NOMO-1 treated with DMSO at 0.1 percent for 48 hours (cell line): ENCODE measurements around the gene COX11.
A peak's percentile ranks its signal among the peaks of the same experiment; 100 is the strongest.

Source experiments
- DNase-seq: peaks from one replicate; lab custom pipeline; 2025; ENCODE audit not compliant: unreplicated experiment; lab: John Stamatoyannopoulos, UW

The COX11 gene, protein sequence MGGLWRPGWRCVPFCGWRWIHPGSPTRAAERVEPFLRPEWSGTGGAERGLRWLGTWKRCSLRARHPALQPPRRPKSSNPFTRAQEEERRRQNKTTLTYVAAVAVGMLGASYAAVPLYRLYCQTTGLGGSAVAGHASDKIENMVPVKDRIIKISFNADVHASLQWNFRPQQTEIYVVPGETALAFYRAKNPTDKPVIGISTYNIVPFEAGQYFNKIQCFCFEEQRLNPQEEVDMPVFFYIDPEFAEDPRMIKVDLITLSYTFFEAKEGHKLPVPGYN

GRCh38 chr17:54968262-54968987, at the start of gene COX11, which contains the start of gene STXBP4:
TSS of gene COX11 (minus strand) at chr17:54968654. CDS start at chr17:54968646, 8 bp downstream.
TSS of gene STXBP4 (plus strand) at chr17:54968765. CDS start at chr17:54986220, 17,455 bp downstream.
- DNase-seq, result peak; percentile 91

DNA sequence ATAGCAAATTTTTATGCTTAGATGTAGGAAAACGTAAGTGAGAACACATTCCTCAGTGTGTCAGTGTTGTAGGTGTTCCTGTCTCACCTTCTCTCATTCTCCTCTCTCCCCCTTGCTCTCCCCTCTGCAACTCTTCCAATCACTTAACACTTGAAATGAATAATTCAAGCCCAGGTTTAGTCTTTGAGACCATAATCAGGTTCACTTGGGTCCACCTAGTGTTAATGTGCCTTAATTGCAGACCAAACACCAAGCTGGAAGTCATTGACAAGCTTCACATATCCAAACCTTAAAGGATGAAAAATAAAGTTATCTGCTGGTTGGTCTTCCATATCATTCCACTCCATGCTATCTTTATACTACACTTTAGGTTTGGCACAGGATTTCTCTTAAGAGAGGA, 37.1 kb upstream of the COX11 start:
- DNase-seq, result no peak

DNA sequence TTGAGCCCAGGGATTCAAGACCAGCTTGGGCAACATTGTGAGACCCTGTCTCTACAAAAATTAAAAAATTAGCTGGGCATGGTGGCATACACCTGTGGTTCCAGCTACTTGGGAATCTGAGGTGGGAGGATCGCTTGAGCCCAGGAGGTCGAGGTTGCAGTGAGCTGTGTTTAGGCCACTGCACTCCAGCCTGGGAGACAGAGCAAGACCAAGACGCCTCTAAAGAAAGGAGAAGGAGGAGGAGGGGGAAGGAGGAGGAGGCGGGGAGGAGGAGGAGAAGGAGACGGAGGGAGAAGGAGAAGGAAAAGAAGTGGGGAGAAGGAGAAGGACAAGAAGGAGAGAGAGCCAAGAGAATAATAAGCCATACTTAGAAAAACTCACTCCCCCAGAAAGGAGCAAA, 36.0 kb upstream of the COX11 start:
- no peak for DNase-seq

GRCh38 chr17:55002458-55002857, 34.0 kb upstream of the COX11 start:
- DNase-seq, result no peak

DNA sequence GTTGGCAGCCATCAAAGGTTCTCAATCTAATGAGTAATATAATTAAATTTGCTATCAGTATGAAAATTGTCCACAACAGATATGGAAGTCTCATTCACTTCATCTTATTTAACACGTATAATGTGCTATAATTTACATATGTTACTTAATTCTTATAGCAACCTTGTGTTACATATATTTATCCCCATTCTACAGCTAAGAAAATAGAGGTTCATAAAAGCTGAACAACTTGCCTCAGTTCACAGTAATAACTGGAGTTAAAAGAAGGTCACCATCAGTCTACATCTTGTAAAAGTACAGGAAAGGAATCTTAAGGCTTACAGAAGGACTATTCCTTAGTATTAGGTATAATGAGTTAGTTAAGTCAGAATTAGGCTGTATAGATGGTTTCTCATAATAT, 28.0 kb upstream of the COX11 start:
- DNase-seq, result no peak

- peak; percentile 34 for DNase-seq
Measured at GRCh38 chr17:54992797-54993639, 24.6 kb upstream of the COX11 start.

DNA sequence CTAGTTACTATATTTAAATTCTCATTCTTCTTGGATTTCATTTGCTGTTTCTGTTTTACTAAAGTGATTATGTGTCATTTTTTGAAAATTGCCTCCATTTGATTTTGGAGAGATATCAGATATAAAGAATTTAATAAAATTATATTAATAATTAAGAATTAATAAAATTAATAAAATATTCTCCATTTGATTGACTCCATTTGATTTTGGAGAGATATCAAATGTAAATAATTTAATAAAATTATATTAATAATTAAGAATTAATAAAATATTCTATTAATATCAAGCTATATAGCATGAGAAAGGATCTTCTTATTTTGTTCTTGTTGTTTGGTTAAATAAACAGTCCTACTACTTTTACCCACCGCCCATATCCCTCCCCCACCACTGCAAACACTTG, 23.1 kb upstream of the COX11 start:
- no peak for DNase-seq

- no peak for DNase-seq
Measured at GRCh38 chr17:54990118-54990517, 21.7 kb upstream of the COX11 start.

DNA sequence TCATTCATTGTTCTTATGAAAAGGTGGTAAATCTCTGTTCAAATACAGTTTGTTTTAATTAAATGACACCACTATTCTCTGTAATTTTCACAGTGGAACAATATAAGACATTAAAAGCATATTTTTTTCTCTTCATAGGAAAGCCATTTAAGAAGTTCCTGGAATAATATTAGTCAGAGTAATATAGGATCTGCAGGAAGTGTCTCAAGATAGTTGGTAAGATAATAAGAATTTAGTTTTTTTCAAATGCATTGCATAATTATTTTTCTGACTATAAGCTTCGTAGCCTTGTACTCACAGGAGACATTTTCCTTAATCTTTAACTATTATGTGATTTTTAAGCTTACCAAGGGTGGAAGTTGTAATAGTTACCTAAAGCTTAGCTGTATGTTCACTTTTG, 17.0 kb upstream of the COX11 start:
- DNase-seq, result no peak

GRCh38 chr17:54983260-54983659, 14.8 kb upstream of the COX11 start:
- no peak for DNase-seq

DNA sequence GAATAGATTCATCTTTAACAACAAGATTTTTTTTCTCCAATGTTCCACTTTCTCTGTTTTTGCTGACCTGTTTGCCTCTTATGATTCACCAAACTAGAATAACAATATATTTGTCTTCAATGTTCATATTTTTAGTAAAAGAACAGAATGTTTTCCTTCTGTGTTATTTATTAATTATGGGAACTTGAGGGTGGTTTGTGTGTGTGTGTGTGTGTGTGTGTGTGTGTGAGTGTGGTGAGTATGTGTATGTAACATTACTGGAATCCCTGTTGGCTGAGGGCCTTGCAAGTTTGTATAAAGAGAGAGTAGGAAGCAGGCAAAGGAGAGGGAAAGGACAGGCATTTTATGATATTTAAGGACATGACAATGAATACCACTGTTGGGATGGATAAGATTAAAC, 13.9 kb upstream of the COX11 start:
- DNase-seq, result no peak

DNA sequence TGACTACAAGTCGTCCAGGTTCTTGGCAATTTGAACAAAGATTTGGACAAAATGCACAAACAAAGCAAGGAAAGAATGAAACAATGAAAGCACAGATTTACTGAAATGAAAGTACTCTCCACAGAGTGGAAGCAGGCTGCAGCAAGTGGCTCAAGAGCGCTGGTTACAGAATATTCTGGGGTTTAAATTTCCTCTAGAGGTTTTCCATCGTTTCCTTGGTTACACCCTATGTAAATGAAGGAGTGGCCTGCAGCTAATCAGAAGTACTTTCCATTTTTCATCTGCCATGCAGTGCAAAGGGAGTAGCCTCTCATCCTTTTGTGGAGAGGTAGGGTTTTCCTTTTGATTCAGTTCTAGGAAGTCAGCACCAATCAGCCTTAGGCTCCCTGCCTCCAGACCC, 11.9 kb upstream of the COX11 start:
- DNase-seq, result no peak

DNA sequence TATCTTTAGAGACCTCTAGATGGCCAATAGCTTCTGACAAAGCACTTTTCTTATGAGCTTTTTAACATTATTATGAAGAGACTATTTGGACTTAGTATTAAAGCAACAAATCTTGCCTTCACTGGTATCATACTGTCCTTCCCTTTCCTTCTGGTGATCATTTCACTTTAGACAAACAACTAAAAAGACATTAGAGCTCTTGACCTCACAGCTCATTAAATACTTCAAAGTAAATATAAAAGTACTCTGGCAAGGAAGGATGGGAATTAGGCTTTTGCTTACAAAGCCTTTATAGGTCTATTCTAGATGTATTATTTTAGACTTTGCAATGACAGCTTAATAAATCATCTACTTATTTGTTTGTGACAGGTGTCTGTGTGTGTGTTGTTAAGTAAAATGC, 11.2 kb upstream of the COX11 start:
- no peak for DNase-seq

DNA sequence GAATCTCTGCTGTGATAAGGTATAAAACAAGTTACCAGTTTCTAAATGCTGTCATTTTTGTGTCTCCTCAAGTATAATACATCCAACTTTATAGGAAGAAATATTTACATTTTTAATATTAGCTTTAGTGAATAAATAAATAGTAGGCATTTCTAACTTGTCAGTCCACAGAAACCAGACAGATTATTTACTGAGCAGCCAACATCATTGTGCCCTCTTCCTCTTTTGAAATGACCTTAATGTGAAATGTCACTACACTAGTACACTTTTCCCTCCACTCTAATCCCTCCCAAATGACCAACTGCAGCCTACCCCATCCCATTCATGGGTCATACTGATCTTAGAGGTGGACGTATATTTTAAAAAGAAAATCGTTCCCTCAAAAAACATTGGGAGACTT, 9.3 kb upstream of the COX11 start:
- no peak for DNase-seq

DNA sequence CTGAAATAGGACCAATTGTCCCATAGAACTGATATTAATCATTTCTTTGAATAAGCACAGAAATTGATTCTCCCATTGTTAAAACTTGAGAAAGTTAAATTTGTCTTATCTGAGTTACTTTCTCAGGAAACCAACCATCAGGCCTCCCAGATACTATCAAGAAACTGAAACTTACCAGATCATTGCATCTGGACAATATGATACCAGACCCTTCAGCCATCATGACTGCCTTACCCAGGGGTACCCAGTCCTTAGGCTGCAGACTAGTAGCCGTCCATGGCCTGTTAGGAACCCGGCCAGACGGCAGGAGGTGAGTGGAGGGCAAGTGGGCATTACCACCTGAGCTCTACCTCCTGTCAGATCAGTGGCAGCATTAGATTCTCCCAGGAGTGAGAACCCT, 7.9 kb upstream of the COX11 start:
- DNase-seq, result no peak

- DNase-seq, result no peak
Measured at GRCh38 chr17:54974759-54975158, 6.3 kb upstream of the COX11 start.

DNA sequence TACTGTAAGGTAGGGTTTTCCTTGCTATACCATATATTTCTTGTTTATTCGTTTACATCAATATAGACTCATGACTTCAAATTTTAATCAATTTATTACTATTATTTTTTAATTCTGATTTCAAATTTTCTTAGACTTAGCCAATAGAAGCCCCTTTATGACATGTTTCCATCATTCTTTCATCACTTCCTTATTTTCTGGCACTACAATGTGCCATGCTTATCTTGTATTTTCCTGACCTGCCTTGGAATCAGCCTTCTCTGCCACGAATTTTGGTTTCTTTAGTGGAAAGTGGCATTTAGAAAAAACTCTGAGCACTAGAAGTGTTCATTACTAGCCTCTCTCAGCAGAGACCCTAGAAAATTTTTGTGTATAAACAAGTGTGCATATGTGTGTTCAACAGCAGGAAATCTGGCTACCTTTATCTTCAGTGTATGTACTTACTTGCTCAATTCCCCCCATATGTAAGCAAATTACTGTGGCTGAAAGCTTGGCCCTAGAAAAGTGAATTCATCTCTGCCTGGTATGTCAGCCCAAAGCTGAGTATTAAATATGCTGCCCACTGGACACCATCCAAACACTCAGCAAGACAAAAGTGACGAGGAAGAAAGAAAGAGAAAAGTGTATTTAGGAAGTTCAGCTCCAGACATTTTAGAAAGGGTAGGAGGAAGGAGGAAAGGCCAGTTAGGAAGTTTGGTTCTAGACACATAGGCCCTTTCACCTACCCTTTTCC, 4.1 kb upstream of the COX11 start:
- DNase-seq, result no peak

DNA sequence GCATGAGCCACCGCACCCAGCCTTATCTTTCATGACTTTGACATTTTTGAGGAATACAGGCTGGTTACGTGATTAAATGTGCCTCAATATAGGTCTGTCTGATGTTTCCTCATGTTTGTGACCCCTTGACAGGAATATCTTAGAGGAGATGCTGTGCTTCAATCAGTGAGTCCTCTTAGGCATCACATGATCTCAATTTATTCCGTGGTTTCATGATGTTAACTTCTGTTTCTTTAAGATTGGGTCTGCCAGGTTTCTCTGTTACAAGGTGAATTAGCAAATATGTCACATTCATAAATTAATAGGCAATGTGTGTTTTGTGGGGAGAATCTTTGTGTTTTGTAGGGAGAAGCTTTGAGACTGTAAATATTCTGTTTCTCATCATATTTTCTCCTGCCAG, 3.4 kb upstream of the COX11 start:
- no peak for DNase-seq

- DNase-seq, result no peak
Measured at GRCh38 chr17:54971147-54971546, 2.7 kb upstream of the COX11 start.

- no peak for DNase-seq
Measured at GRCh38 chr17:54969658-54970572, 1.5 kb upstream of the COX11 start.
